Measurements from ENCODE around the gene B4GALNT1.

The B4GALNT1 gene

DNA sequence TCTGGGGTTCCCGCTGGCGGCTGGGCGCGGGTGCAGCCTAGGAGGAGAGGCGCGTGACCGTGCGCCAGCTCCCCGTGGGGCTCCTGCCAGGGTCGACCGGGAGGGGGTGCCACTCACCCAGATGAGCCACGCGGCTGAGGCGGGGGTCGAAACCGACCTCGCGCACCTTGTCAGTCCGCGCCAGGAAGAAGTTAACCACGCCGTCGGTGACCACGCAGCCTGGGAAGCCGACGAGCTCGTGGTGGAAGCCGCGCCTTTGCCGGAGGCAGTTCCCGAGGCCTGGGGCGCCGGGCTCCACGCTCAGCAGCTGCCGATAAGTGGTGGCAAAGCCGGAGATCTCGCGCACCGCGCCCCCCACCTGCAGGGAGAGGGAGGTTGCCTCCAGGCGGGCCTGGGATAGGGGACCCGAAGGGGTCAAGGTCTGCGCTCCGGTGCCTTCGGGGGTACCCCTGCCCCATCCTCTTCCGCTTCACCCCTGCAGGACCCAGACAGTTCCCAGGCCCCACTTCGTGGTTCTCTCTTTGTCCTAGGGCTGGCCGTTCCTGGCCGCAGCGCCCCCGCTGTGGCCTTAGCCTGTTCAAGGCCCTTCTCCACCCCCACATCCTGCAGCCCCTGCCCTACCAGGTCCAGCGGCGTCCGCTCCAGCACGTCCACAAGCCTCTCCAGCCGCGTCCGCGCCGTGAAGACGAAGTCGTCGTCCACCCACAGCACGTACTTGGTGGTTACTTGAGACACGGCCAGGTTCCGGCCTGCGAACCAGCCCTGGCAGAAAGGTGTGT, 5.3 kb downstream of the B4GALNT1 start:
- no peak overlapping the region for H4K8ac ChIP-seq (ENCODE audit: low read length)
- WGBS = 10% methylated on average over 67 of the region's 67 CpGs

DNA sequence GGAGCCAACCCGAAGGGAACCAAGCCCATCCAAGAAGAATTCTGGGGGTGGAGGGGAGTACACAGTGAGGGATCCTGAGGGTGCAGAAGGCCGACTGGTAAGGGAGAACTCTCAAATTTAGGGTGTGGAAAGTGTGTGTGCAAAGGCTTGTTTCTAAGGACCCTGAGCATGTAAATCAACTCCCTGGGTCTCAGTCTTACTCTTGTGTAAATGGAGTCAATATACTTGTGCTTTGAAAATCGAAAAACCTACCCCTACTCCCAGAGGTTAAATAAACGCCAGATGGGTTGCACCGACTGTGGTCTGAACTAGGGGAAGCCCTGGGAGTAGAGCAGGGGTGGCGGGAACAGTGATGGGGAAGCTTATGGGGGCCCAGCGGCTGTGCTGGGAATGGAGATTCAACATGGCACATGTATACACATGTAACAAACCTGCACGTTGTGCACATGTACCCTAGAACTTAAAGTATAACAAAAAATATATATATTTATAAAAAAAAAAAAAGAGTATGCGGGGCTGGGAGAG, 6.0 kb downstream of the B4GALNT1 start:
- WGBS = 36% methylated on average over 5 of the region's 9 CpGs
- H2AFZ ChIP-seq (ENCODE audit: low read depth, low read length) = no peak overlapping the region
- H3K23ac ChIP-seq (ENCODE audit: low read length in 2 of 2) = no peak overlapping the region

More for the DNA sequence above, 5.3 kb downstream of the B4GALNT1 start:
- Histone ChIP-seq H3K79me1 (replicated peaks; ENCODE audit: low read length, poor library complexity, severe bottlenecking) (no peaks in the 10 kb centered on the region), H3K4ac (ENCODE audit: low read depth in 1 of 2, low read length in 2 of 2) (no peak overlapping the region), H3K4me3 (ENCODE audit: insufficient read depth in 1 of 2, low read depth in 1 of 2, low read length in 2 of 2) (peak overlapping the region in 1 of 2 experiments; percentile 18), H3K9ac (ENCODE audit: low read length) (no peak overlapping the region), H2BK120ac (ENCODE audit: low read depth, low read length) (no peak overlapping the region), H3K23ac (ENCODE audit: low read length in 2 of 2) (peak overlapping the region in 1 of 2 experiments; percentile 73), H2AFZ (ENCODE audit: low read depth, low read length) (no peak overlapping the region), H3K18ac (ENCODE audit: low read depth in 1 of 2, low read length in 2 of 2) (no peak overlapping the region), H2AK5ac (ENCODE audit: low read length, severe bottlenecking) (no peak overlapping the region), H3K27ac (ENCODE audit: low read length, poor library complexity, severe bottlenecking) (no peak overlapping the region), H2BK15ac (ENCODE audit: low read depth, poor library complexity, severe bottlenecking) (no peak overlapping the region), H3K4me1 (ENCODE audit: control insufficient read depth, insufficient read depth, low read depth, low read length) (peaks cover 18% of the 10 kb centered on the region), H3K4me2 (ENCODE audit: low read length, poor library complexity, severe bottlenecking) (no peak overlapping the region), H3K9me3 (ENCODE audit: control insufficient read depth, low read length) (no peaks in the 10 kb centered on the region), H3K14ac (ENCODE audit: low read length in 2 of 2) (no peak overlapping the region), H4K91ac (ENCODE audit: low read length) (no peak overlapping the region), H2BK5ac (ENCODE audit: low read depth, low read length, poor library complexity, severe bottlenecking) (no peak overlapping the region), H2BK12ac (ENCODE audit: low read length in 2 of 2) (no peak overlapping the region), H3K36me3 (ENCODE audit: control insufficient read depth in 1 of 2, insufficient read depth in 2 of 2, low read depth in 1 of 2, low read length in 2 of 2) (no peaks in the 10 kb centered on the region), H3K27me3 (ENCODE audit: control insufficient read depth in 1 of 2, insufficient read depth in 1 of 2, low read length in 2 of 2) (peaks cover 93 to 96% of the 10 kb centered on the region in 2 experiments)
- no peak for DNase-seq

DNA sequence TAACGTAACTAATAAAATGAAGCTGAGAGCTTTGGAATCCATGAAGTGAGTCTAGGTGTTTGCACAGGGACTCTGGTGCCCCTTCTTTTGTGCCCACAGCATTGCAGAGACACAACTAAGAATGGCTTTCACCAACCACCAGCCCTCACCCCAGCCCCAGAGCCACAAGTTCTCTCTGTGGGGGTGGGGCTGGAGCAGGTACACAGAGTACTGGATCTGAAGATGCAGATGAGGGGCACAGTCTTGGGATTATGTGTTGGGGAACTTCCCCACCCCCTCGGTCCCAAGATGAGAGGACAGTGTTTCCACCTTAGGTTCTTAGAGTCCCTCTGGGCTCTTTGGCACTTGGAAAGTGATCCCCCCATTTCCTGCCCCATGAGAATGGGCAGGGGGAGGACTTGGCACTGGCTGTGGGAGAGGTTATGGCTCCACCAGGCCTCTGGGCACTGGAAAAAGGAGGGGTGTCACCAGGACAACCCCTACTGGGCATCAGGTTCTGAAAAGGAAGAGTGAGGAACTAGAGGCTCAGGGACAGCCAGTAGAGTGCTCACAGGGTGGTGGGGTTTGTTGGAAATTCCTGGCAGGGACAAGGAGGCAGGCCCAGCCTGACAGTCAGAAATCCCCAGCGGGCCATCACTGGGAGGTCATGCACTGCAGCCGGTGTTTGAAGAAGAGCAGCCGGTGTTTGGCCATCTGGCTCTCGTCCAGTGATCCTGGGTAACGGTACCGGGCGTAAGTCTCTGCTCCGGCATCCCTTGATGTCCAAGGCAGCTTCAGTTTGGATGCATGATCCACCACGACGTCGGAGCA, 6.7 kb downstream of the B4GALNT1 start:
- Histone ChIP-seq H3K9ac (ENCODE audit: low read length) (no peak overlapping the region), H2BK120ac (ENCODE audit: low read depth, low read length) (no peak overlapping the region), H4K91ac (ENCODE audit: low read length) (no peak overlapping the region), H3K4me2 (ENCODE audit: low read length, poor library complexity, severe bottlenecking) (no peak overlapping the region), H3K36me3 (ENCODE audit: control insufficient read depth in 1 of 2, insufficient read depth in 2 of 2, low read depth in 1 of 2, low read length in 2 of 2) (no peaks in the 10 kb centered on the region), H2BK12ac (ENCODE audit: low read length in 2 of 2) (no peak overlapping the region), H2AK5ac (ENCODE audit: low read length, severe bottlenecking) (no peak overlapping the region), H3K4ac (ENCODE audit: low read depth in 1 of 2, low read length in 2 of 2) (no peak overlapping the region), H3K79me1 (replicated peaks; ENCODE audit: low read length, poor library complexity, severe bottlenecking) (no peaks in the 10 kb centered on the region), H3K23ac (ENCODE audit: low read length in 2 of 2) (no peak overlapping the region), H3K9me3 (ENCODE audit: control insufficient read depth, low read length) (no peaks in the 10 kb centered on the region), H2AFZ (ENCODE audit: low read depth, low read length) (no peak overlapping the region), H4K8ac (ENCODE audit: low read length) (no peak overlapping the region), H3K4me1 (ENCODE audit: control insufficient read depth, insufficient read depth, low read depth, low read length) (peaks cover 11% of the 10 kb centered on the region), H3K4me3 (ENCODE audit: insufficient read depth in 1 of 2, low read depth in 1 of 2, low read length in 2 of 2) (no peak overlapping the region), H2BK15ac (ENCODE audit: low read depth, poor library complexity, severe bottlenecking) (no peak overlapping the region), H3K27ac (ENCODE audit: low read length, poor library complexity, severe bottlenecking) (no peak overlapping the region), H3K18ac (ENCODE audit: low read depth in 1 of 2, low read length in 2 of 2) (no peak overlapping the region), H3K27me3 (ENCODE audit: control insufficient read depth in 1 of 2, insufficient read depth in 1 of 2, low read length in 2 of 2) (peaks cover 95% of the 10 kb centered on the region in 2 experiments), H2BK5ac (ENCODE audit: low read depth, low read length, poor library complexity, severe bottlenecking) (no peak overlapping the region), H3K14ac (ENCODE audit: low read length in 2 of 2) (no peak overlapping the region)
- WGBS = 42% methylated on average over 13 of the region's 13 CpGs
- DNase-seq = no peak

More for the DNA sequence above, 6.0 kb downstream of the B4GALNT1 start:
- no peak overlapping the region for H2BK5ac ChIP-seq (ENCODE audit: low read depth, low read length, poor library complexity, severe bottlenecking)
- no peak overlapping the region for H3K9ac ChIP-seq (ENCODE audit: low read length)
- no peak overlapping the region for H2BK120ac ChIP-seq (ENCODE audit: low read depth, low read length)
- no peak overlapping the region for H3K18ac ChIP-seq (ENCODE audit: low read depth in 1 of 2, low read length in 2 of 2)
- no peak overlapping the region for H3K4me3 ChIP-seq (ENCODE audit: insufficient read depth in 1 of 2, low read depth in 1 of 2, low read length in 2 of 2)
- no peak overlapping the region for H3K4me2 ChIP-seq (ENCODE audit: low read length, poor library complexity, severe bottlenecking)
- no peaks in the 10 kb centered on the region for H3K9me3 ChIP-seq (ENCODE audit: control insufficient read depth, low read length)
- H3K27me3 ChIP-seq (ENCODE audit: control insufficient read depth in 1 of 2, insufficient read depth in 1 of 2, low read length in 2 of 2) = peaks cover 95 to 96% of the 10 kb centered on the region in 2 experiments
- H2AK5ac ChIP-seq (ENCODE audit: low read length, severe bottlenecking) = no peak overlapping the region
- H3K14ac ChIP-seq (ENCODE audit: low read length in 2 of 2) = no peak overlapping the region
- H4K8ac ChIP-seq (ENCODE audit: low read length) = no peak overlapping the region
- DNase-seq = no peak
- H3K4ac ChIP-seq (ENCODE audit: low read depth in 1 of 2, low read length in 2 of 2) = no peak overlapping the region
- no peaks in the 10 kb centered on the region for H3K79me1 ChIP-seq (replicated peaks; ENCODE audit: low read length, poor library complexity, severe bottlenecking)
- no peak overlapping the region for H4K91ac ChIP-seq (ENCODE audit: low read length)
- H2BK15ac ChIP-seq (ENCODE audit: low read depth, poor library complexity, severe bottlenecking) = no peak overlapping the region
- no peak overlapping the region for H3K27ac ChIP-seq (ENCODE audit: low read length, poor library complexity, severe bottlenecking)
- no peak overlapping the region for H2BK12ac ChIP-seq (ENCODE audit: low read length in 2 of 2)
- H3K4me1 ChIP-seq (ENCODE audit: control insufficient read depth, insufficient read depth, low read depth, low read length) = peaks cover 11% of the 10 kb centered on the region
- no peaks in the 10 kb centered on the region for H3K36me3 ChIP-seq (ENCODE audit: control insufficient read depth in 1 of 2, insufficient read depth in 2 of 2, low read depth in 1 of 2, low read length in 2 of 2)

Data from mesenchymal stem cell (in vitro differentiated cells and primary cell).